Limb (tissue), 2 donors: ENCODE results near the gene CLUH.

Experiments
- DNase-seq, 2 donors: peaks; one replicate each; pipeline ENCODE4 v3.0.0-alpha.2; 2016; ENCODE audit errors: extremely low spot score in 2 of 2

CLUH gene

GRCh38 chr17:2722611-2723010, 11.0 kb upstream of the CLUH start:
- no peak for DNase-seq

- DNase-seq: no peak
Observed at GRCh38 chr17:2721603-2722002, 10.0 kb upstream of the CLUH start.

GRCh38 chr17:2719861-2720260, 8.3 kb upstream of the CLUH start:
- DNase-seq: no peak

GRCh38 chr17:2718150-2718938, 6.8 kb upstream of the CLUH start:
- DNase-seq: no peak

GRCh38 chr17:2716649-2717048, 5.1 kb upstream of the CLUH start:
- no peak for DNase-seq

- DNase-seq: no peak
Observed at GRCh38 chr17:2713881-2714280, 2.3 kb upstream of the CLUH start.

GRCh38 chr17:2712300-2713043, 908 bp upstream of the CLUH start:
- no peak for DNase-seq

GRCh38 chr17:2710803-2711607, 559 bp downstream of the CLUH start:
- DNase-seq: no peak

GRCh38 chr17:2710071-2710802, 1.3 kb downstream of the CLUH start:
- peak in 1 of 2 donors; percentile 29 for DNase-seq

GRCh38 chr17:2709183-2709661, 2.3 kb downstream of the CLUH start:
- DNase-seq: no peak

- peak in 1 of 2 donors; percentile 21 for DNase-seq
Observed at GRCh38 chr17:2708585-2709182, 2.9 kb downstream of the CLUH start.

GRCh38 chr17:2707721-2708584, 3.6 kb downstream of the CLUH start:
- peak in 1 of 2 donors; percentile 41 for DNase-seq

- DNase-seq: peak in 1 of 2 donors; percentile 28
Observed at GRCh38 chr17:2706911-2707510, 4.6 kb downstream of the CLUH start.

GRCh38 chr17:2705888-2706795, 5.4 kb downstream of the CLUH start:
- DNase-seq: no peak

GRCh38 chr17:2705263-2705662, 6.3 kb downstream of the CLUH start:
- DNase-seq: no peak

- DNase-seq: no peak
Observed at GRCh38 chr17:2704890-2705248, 6.7 kb downstream of the CLUH start.

- DNase-seq: no peak
Observed at GRCh38 chr17:2704031-2704889, 7.3 kb downstream of the CLUH start.
